Activated T-helper 2 cell treated with anti-CD3 and anti-CD28 coated beads, Interferon-gamma antibody, Interleukin-2, Interleukin-4, amounts not matched to agents 10 μg/mL and 5 μg/mL and 100 μg/mL, durations not matched to agents 14 hours and 24 hours and 36 hours (primary cell): Measurements from ENCODE around the gene REELD1. TPM values are rescaled to one million over a fixed set of nuclear protein-coding genes. Genes with fewer than 3 reads are reported as not detected.

Source experiments
- DNase-seq: peaks from one replicate; pipeline ENCODE4 v3.0.0; 2021; ENCODE audit warnings: low spot score
- H3K27ac Mint-ChIP-seq: one replicate; pipeline ENCODE4 v1.8.0; 2021; ENCODE audit warnings: mixed read lengths
- H3K27me3 Mint-ChIP-seq: one replicate; pipeline ENCODE4 v1.8.0; 2021; ENCODE audit warnings: low read depth, mixed read lengths
- H3K36me3 Mint-ChIP-seq: one replicate; pipeline ENCODE4 v1.8.0; 2021; ENCODE audit warnings: low read depth, mixed read lengths
- H3K4me1 Mint-ChIP-seq: one replicate; pipeline ENCODE4 v1.8.0; 2021; ENCODE audit warnings: low read depth, mixed read lengths
- H3K4me3 Mint-ChIP-seq: one replicate; pipeline ENCODE4 v1.8.0; 2021; ENCODE audit warnings: low read depth, mild to moderate bottlenecking, moderate library complexity, mixed read lengths
- H3K9me3 Mint-ChIP-seq: one replicate; pipeline ENCODE4 v1.8.0; 2021; ENCODE audit warnings: mixed read lengths
- intact Hi-C: fragments of 100-400 bp; cut with micrococcal nuclease; formaldehyde crosslinking; loops from one replicate; pipeline ENCODE4 v1.15.1; 2023
- total RNA-seq: library from RNA; stranded (reverse); gene quantifications from 2 replicates; pipeline ENCODE4 v1.2.3, GENCODE V29; 2022

Gene REELD1
- total RNA-seq, 1 donor from 2014 or later = not detected

DNA sequence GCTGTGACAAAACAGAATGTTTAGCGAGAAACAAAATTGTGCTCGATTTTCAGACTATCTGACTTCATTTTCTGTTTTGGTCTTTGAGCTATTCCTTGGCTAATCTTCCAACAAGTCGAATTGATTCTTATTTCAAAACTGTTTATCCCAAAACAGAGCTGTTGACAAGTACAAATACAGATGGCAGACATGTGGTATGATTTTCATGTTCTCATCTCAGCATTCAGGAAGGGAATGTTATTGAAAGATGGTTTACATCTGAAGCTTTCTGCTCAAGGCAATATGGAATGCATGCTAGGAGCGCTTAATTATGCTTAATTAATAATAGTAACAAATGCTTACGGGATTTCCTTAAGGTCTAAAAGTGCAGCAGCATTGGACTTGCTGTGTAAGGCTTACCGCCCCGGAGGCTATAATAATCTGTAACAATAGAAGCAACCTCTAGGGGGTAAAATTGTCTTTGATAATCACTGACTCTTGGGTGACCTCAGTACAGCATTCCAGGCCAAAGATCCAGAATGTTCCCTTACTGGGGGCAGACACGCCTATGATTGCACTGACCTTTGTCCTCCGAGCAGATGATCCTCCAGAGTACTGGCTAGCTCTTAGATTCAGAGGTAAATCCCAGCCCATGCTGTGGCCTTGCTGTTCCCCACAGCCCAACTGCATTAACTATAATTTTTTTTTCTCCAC lies 22.4 kb upstream of the REELD1 start:
- Mint-ChIP-seq H3K36me3 (peaks cover 44% of the 10 kb centered on the region), H3K4me3 (no peak overlapping the region), H3K27ac (no peak overlapping the region), H3K9me3 (no peaks in the 10 kb centered on the region), H3K4me1 (peaks cover 2% of the 10 kb centered on the region), H3K27me3 (no peaks in the 10 kb centered on the region)
- intact Hi-C loops = no loop called here
- no peak for DNase-seq

DNA sequence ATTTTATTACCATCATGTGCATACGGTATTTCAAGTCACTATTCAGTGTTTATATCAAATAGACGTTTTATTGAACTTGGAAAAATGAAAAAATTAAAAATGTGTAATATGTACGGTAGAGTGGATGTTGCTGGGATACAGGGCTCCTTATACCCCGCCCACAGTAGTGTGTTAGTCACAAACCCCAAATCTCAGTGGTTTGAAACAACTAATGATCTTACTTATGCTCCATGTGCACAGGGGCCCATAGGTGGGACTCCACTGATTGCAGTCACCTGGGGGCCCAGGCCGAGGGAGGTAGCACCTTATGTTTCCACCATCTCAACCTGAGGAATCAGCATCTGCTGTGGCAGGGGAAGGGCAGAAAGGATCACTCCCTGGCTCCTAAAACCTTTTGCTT lies 20.7 kb upstream of the REELD1 start:
- Mint-ChIP-seq H3K4me3 (no peak overlapping the region), H3K9me3 (no peaks in the 10 kb centered on the region), H3K27ac (no peak overlapping the region), H3K36me3 (peaks cover 30% of the 10 kb centered on the region), H3K27me3 (no peaks in the 10 kb centered on the region), H3K4me1 (peaks cover 2% of the 10 kb centered on the region)
- intact Hi-C loops = no loop called here
- no peak for DNase-seq

DNA sequence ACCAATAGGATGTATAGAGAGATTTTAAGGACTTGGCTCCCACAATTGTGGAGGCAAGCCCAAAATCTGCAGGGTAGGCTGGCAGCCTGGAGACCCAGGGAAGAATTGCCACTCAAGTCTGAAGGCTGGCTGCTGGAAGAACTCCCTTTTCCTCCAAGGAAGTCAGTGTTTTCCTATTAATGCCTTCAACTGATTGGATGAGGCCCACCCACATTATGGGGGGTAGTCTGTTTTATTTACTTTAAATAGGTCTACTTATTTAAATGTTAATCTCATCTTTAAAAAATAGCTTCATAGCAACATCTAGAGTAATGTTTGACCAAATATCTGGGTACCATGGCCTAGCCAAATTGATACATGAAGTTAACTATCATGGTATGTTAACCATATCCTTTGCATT lies 20.1 kb upstream of the REELD1 start:
- intact Hi-C loops = no loop called here

GRCh38 chr4:146202665-146203064 lies 11.7 kb upstream of the REELD1 start:
- H3K9me3 Mint-ChIP-seq = no peaks in the 10 kb centered on the region
- intact Hi-C loops = no loop called here
- no peak for DNase-seq
- no peak overlapping the region for H3K4me3 Mint-ChIP-seq
- H3K4me1 Mint-ChIP-seq = peaks cover 2% of the 10 kb centered on the region
- H3K27me3 Mint-ChIP-seq = peaks cover 3% of the 10 kb centered on the region
- no peak overlapping the region for H3K27ac Mint-ChIP-seq
- no peaks in the 10 kb centered on the region for H3K36me3 Mint-ChIP-seq

More for the DNA sequence above, 20.1 kb upstream of the REELD1 start:
- H3K27me3 Mint-ChIP-seq = no peaks in the 10 kb centered on the region
- peaks cover 27% of the 10 kb centered on the region for H3K36me3 Mint-ChIP-seq
- peaks cover 2% of the 10 kb centered on the region for H3K4me1 Mint-ChIP-seq
- H3K9me3 Mint-ChIP-seq = no peaks in the 10 kb centered on the region
- DNase-seq = no peak
- H3K4me3 Mint-ChIP-seq = no peak overlapping the region
- H3K27ac Mint-ChIP-seq = no peak overlapping the region

GRCh38 chr4:146207410-146207809 lies 6.9 kb upstream of the REELD1 start:
- Mint-ChIP-seq H3K27ac (no peak overlapping the region), H3K27me3 (peaks cover 11% of the 10 kb centered on the region), H3K4me1 (peaks cover 2% of the 10 kb centered on the region), H3K4me3 (no peak overlapping the region), H3K9me3 (no peaks in the 10 kb centered on the region), H3K36me3 (no peaks in the 10 kb centered on the region)
- intact Hi-C loops = no loop called here
- no peak for DNase-seq

GRCh38 chr4:146210890-146211289 lies 3.4 kb upstream of the REELD1 start:
- Mint-ChIP-seq H3K36me3 (no peaks in the 10 kb centered on the region), H3K4me1 (no peaks in the 10 kb centered on the region), H3K9me3 (no peaks in the 10 kb centered on the region), H3K27me3 (peaks cover 14% of the 10 kb centered on the region), H3K4me3 (no peak overlapping the region), H3K27ac (no peak overlapping the region)
- intact Hi-C loops = no loop called here
- DNase-seq = no peak

GRCh38 chr4:146211440-146211839 lies 2.9 kb upstream of the REELD1 start:
- Mint-ChIP-seq H3K9me3 (no peaks in the 10 kb centered on the region), H3K4me1 (no peaks in the 10 kb centered on the region), H3K27ac (no peak overlapping the region), H3K4me3 (no peak overlapping the region), H3K36me3 (no peaks in the 10 kb centered on the region), H3K27me3 (peaks cover 14% of the 10 kb centered on the region)
- intact Hi-C loops = no loop called here
- no peak for DNase-seq

DNA sequence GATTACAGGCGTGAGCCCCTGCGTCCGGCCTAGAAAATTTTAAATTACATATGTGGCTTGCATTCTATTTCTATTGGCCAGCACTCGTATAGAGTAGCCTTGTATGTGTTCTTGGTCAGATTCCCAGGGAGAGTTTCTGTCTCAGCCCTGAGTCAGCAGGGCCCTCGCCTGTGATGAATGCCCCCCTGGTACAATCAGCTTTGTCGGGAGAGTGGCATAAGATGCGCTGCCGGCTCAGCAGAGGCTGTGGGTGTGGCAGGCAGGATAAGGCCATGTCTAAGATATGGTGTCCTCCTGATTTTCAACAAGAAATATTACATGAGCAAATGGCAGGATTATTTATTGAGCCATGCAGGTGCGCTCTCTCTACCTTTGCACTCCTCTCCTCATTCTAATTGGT lies 1.6 kb upstream of the REELD1 start:
- Mint-ChIP-seq H3K4me3 (no peak overlapping the region), H3K27me3 (peaks cover 11% of the 10 kb centered on the region), H3K27ac (no peak overlapping the region), H3K4me1 (no peaks in the 10 kb centered on the region), H3K9me3 (no peaks in the 10 kb centered on the region), H3K36me3 (no peaks in the 10 kb centered on the region)
- intact Hi-C loops = no loop called here
- no peak for DNase-seq

GRCh38 chr4:146222313-146222712 lies 8.0 kb downstream of the REELD1 start:
- H3K27me3 Mint-ChIP-seq = no peaks in the 10 kb centered on the region
- no peak for DNase-seq
- no peak overlapping the region for H3K4me3 Mint-ChIP-seq
- no peak overlapping the region for H3K27ac Mint-ChIP-seq
- no peaks in the 10 kb centered on the region for H3K4me1 Mint-ChIP-seq
- no peaks in the 10 kb centered on the region for H3K36me3 Mint-ChIP-seq
- intact Hi-C loops = no loop called here
- no peaks in the 10 kb centered on the region for H3K9me3 Mint-ChIP-seq

DNA sequence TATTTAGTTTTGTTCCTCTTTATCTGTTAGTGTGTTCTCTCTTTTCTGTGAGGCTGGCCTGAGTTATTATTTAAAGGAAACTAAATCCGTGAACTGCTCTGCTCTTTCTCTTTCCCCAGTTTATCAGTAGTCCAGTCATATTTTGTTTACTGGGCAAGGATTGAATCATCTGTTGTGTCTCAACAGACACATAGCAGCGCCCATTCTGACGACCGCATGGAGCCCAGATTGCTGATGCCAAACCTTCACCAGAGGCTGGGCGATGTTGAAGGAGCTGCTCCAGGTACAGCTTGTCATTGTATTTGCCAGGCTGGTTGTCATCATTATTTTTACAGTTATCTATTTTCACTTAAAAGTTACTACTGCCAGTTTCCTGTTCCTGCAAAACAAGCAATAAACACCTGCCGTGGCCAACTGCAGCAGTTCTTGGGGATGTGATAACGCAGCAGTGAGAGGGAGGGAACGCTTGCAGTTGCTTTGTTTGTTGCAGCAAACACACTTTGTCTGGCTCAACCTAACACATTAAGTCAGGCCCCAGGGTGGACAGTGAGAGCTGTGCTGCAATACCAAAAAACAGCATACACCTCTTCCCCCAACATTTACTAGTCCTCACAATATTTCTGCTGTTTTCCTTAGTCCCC lies 10.1 kb downstream of the REELD1 start:
- Mint-ChIP-seq H3K9me3 (no peaks in the 10 kb centered on the region), H3K27ac (no peak overlapping the region), H3K27me3 (no peaks in the 10 kb centered on the region), H3K4me1 (no peaks in the 10 kb centered on the region), H3K4me3 (no peak overlapping the region), H3K36me3 (no peaks in the 10 kb centered on the region)
- DNase-seq = no peak
- intact Hi-C loops = no loop called here

- H3K27ac Mint-ChIP-seq = no peak overlapping the region
- H3K9me3 Mint-ChIP-seq = no peaks in the 10 kb centered on the region
- no peaks in the 10 kb centered on the region for H3K36me3 Mint-ChIP-seq
- intact Hi-C loops = no loop called here
- no peaks in the 10 kb centered on the region for H3K27me3 Mint-ChIP-seq
- H3K4me1 Mint-ChIP-seq = no peaks in the 10 kb centered on the region
- H3K4me3 Mint-ChIP-seq = no peak overlapping the region
- DNase-seq = no peak
These were observed 15.1 kb downstream of the REELD1 start for GRCh38 chr4:146229406-146229805.

GRCh38 chr4:146232131-146232722 lies 17.9 kb downstream of the REELD1 start:
- Mint-ChIP-seq H3K36me3 (no peaks in the 10 kb centered on the region), H3K9me3 (no peaks in the 10 kb centered on the region), H3K4me1 (no peaks in the 10 kb centered on the region), H3K4me3 (no peak overlapping the region), H3K27ac (no peak overlapping the region), H3K27me3 (no peaks in the 10 kb centered on the region)
- intact Hi-C loops = no loop called here
- no peak for DNase-seq

- no peak overlapping the region for H3K4me3 Mint-ChIP-seq
- no peaks in the 10 kb centered on the region for H3K9me3 Mint-ChIP-seq
- intact Hi-C loops = no loop called here
These were observed 21.4 kb downstream of the REELD1 start for GRCh38 chr4:146235654-146236177.

More at GRCh38 chr4:146235654-146236177, 21.4 kb downstream of the REELD1 start:
- H3K4me1 Mint-ChIP-seq = no peaks in the 10 kb centered on the region
- no peak for DNase-seq
- H3K36me3 Mint-ChIP-seq = no peaks in the 10 kb centered on the region
- H3K27me3 Mint-ChIP-seq = no peaks in the 10 kb centered on the region
- no peak overlapping the region for H3K27ac Mint-ChIP-seq
